Upper lobe of left lung (tissue), 4 donors: ENCODE data around the gene VPS41.

ENCODE experiments used
- CTCF ChIP-seq, 6 experiments: fragments of 450-650 bp in 4 of 6; fragments of 200-600 bp in 2 of 6; sonication (generic) in 2 of 6; IDR thresholded peaks; one replicate each; pipeline ENCODE4 v1.5.1; 2016 to 2019; ENCODE audit warnings: antibody characterized with exemption in 6 of 6
- EP300 ChIP-seq, 4 donors: sonication (generic); formaldehyde crosslinking; IDR thresholded peaks; one replicate each; pipeline ENCODE4 v1.5.1; 2017; ENCODE audit warnings: antibody characterized with exemption in 4 of 4, control low read depth in 2 of 4
- POLR2A ChIP-seq, 4 donors: fragments of 450-650 bp; IDR thresholded peaks; one replicate each; pipeline ENCODE4 v1.5.1; 2016 to 2017; ENCODE audit warnings: antibody characterized with exemption in 4 of 4, mild to moderate bottlenecking in 2 of 4

GRCh38 chr7:38928506-38928905, 19.5 kb upstream of the VPS41 start:
- TF ChIP-seq CTCF (IDR thresholded peaks at IDR 0.05) (no peak), POLR2A (IDR thresholded peaks at IDR 0.05) (no peak), EP300 (IDR thresholded peaks at IDR 0.05) (no peak)
